HG03432 (cell line): Measurements from ENCODE around the gene GALC.

Experiments used
- ATAC-seq: cut with Tn5 transposase; IDR thresholded peaks from one replicate; pipeline ENCODE4 v1.9.1; 2021; ENCODE audit warnings: mild to moderate bottlenecking, moderate library complexity; ENCODE audit not compliant: unreplicated experiment

Gene GALC

GRCh38 chr14:87960013-87960787, 32.8 kb downstream of the GALC start:
- ATAC-seq: no peak

GRCh38 chr14:87955501-87955900, 37.5 kb downstream of the GALC start:
- no peak for ATAC-seq

GRCh38 chr14:87952307-87953094, 40.5 kb downstream of the GALC start:
- ATAC-seq: peak; percentile 88

- no peak for ATAC-seq
These were observed 47.9 kb downstream of the GALC start for GRCh38 chr14:87944987-87945604.

GRCh38 chr14:87940894-87941293, 52.1 kb downstream of the GALC start:
- ATAC-seq: peak; percentile 55

GRCh38 chr14:87940382-87940781, 52.6 kb downstream of the GALC start:
- peak; percentile 99 for ATAC-seq

- no peak for ATAC-seq
These were observed 57.1 kb downstream of the GALC start for GRCh38 chr14:87935886-87936285.

GRCh38 chr14:87935081-87935828, 57.7 kb downstream of the GALC start:
- ATAC-seq: no peak

- ATAC-seq: no peak
These were observed 58.8 kb downstream of the GALC start for GRCh38 chr14:87934185-87934584.

- no peak for ATAC-seq
These were observed 76.1 kb downstream of the GALC start for GRCh38 chr14:87916886-87917275.

GRCh38 chr14:87916103-87916885, 76.7 kb downstream of the GALC start:
- no peak for ATAC-seq

GRCh38 chr14:87908550-87908949, 84.4 kb downstream of the GALC start:
- ATAC-seq: no peak

- ATAC-seq: no peak
These were observed 91.3 kb downstream of the GALC start for GRCh38 chr14:87901652-87902051.

GRCh38 chr14:87901236-87901635, 91.7 kb downstream of the GALC start:
- ATAC-seq: no peak

- no peak for ATAC-seq
These were observed 93.8 kb downstream of the GALC start for GRCh38 chr14:87899228-87899627.

- no peak for ATAC-seq
These were observed 94.7 kb downstream of the GALC start for GRCh38 chr14:87898301-87898700.

- peak; percentile 70 for ATAC-seq
These were observed 96.3 kb downstream of the GALC start for GRCh38 chr14:87896393-87897380.

- ATAC-seq: no peak
These were observed 98.1 kb downstream of the GALC start for GRCh38 chr14:87894920-87895319.

- ATAC-seq: no peak
These were observed 100.2 kb downstream of the GALC start for GRCh38 chr14:87892763-87893162.
